PC-9 (cell line): ENCODE results near the gene RRAD. TPM values are rescaled to one million over a fixed set of nuclear protein-coding genes. Genes with fewer than 3 reads are reported as not detected.

Experiments used
- BruUV-seq: library from RNA; stranded (reverse); fragments of 400-500 nt; replicated peaks from 2 replicates; lab custom pipeline; 2021; lab: Mats Ljungman, UMichigan
- CTCF ChIA-PET: fragments of 300-600 bp; sonication (Branson Sonifier 250); formaldehyde crosslinking; loops from one replicate; lab custom pipeline; 2022; ENCODE audit warnings: antibody characterized with exemption; lab: Charles Lee
- POLR2A ChIA-PET: fragments of 300-600 bp; sonication (Branson Sonifier 250); formaldehyde crosslinking; loops from one replicate; lab custom pipeline; 2022; ENCODE audit warnings: antibody characterized with exemption; ENCODE audit not compliant: unreplicated experiment; lab: Charles Lee
- DNase-seq, 2 experiments: peaks; one replicate each; pipeline versions ENCODE4 v3.0.0 to v3.0.0-alpha.2; 2015 to 2022; ENCODE audit warnings: mixed read lengths in 1 of 2
- H2AFZ ChIP-seq: fragments of 200-600 bp; sonication (generic); 2 replicates; pipeline ENCODE4 v1.8.1; 2017; ENCODE audit warnings: antibody characterized with exemption
- H3F3A ChIP-seq: fragments of 200-600 bp; sonication (generic); 2 replicates; pipeline ENCODE4 v1.8.1; 2017; ENCODE audit warnings: antibody characterized with exemption, mild to moderate bottlenecking, low read depth; ENCODE audit not compliant: insufficient read depth
- H3K27ac ChIP-seq: fragments of 200-600 bp; sonication (generic); 2 replicates; pipeline ENCODE4 v1.6.1; 2016; ENCODE audit warnings: mixed run types
- H3K27me3 ChIP-seq: fragments of 200-600 bp; sonication (generic); 2 replicates; pipeline ENCODE4 v1.6.1; 2016; ENCODE audit warnings: low read depth, mixed run types; ENCODE audit not compliant: insufficient read depth
- H3K36me3 ChIP-seq: fragments of 200-600 bp; sonication (generic); 2 replicates; pipeline ENCODE4 v1.6.1; 2016; ENCODE audit warnings: low read depth, mixed run types
- H3K4me1 ChIP-seq: fragments of 200-600 bp; sonication (generic); replicated peaks from 2 replicates; pipeline ENCODE4 v1.6.1; 2016; ENCODE audit warnings: mixed run types; ENCODE audit not compliant: insufficient read depth
- H3K4me2 ChIP-seq: fragments of 200-600 bp; sonication (generic); 2 replicates; pipeline ENCODE4 v1.6.1; 2017; ENCODE audit warnings: mixed run types
- H3K4me3 ChIP-seq: fragments of 200-600 bp; sonication (generic); 2 replicates; pipeline ENCODE4 v1.6.1; 2016; ENCODE audit warnings: mixed run types
- H3K79me2 ChIP-seq: fragments of 200-600 bp; sonication (generic); 2 replicates; pipeline ENCODE4 v1.6.1; 2017; ENCODE audit warnings: low read depth, mixed run types
- H3K9me2 ChIP-seq: fragments of 200-600 bp; sonication (generic); 2 replicates; pipeline ENCODE4 v1.8.1; 2017; ENCODE audit warnings: mild to moderate bottlenecking; ENCODE audit not compliant: insufficient read depth
- H3K9me3 ChIP-seq: fragments of 200-600 bp; sonication (generic); 2 replicates; pipeline ENCODE4 v1.8.1; 2016; ENCODE audit warnings: low read depth; ENCODE audit not compliant: insufficient read depth
- H4K20me1 ChIP-seq: fragments of 200-600 bp; sonication (generic); 2 replicates; pipeline ENCODE4 v1.8.1; 2017; ENCODE audit not compliant: insufficient read depth
- EZH2 ChIP-seq: fragments of 200-600 bp; sonication (generic); IDR thresholded peaks from 2 replicates; pipeline ENCODE4 v1.8.0; 2017; ENCODE audit warnings: antibody characterized with exemption, low read depth
- intact Hi-C: fragments of 100-400 bp; cut with micrococcal nuclease; formaldehyde crosslinking; loops from one replicate; pipeline ENCODE4 v1.10.0; 2022; ENCODE audit not compliant: unreplicated experiment
- total RNA-seq: library from RNA; stranded (reverse); gene quantifications from 2 replicates; pipeline ENCODE4 v1.2.3, GENCODE V29; 2021
- TF ChIP-seq, protein P1 (sequence below): fragments of 200-600 bp; sonication (generic); conservative IDR thresholded peaks from 2 replicates; pipeline ENCODE4 v1.6.1; 2017; ENCODE audit warnings: mixed run types, antibody characterized with exemption, mild to moderate bottlenecking, moderate library complexity

The RRAD gene
- total RNA-seq, 1 experiment from 2014 or later, result 0.24 TPM

DNA sequence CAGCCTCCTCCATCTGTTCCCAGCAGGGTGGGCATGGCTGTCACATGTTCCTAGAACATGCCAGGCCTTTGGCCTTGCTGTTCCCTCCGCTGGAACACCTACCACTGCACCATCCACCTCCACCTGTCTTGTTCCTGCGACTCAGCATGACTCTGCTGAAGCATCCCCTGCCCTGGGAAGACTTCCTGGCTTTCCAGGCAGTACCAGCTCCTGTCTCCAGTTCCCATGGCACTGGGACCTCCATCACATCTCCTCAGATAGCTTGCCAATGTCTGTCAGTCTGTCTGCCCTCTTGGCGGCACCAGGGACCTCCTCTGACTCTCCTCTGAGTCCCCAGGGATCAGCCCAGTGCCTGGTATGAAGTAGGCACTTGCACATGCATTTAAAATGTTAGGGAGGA, 29.3 kb downstream of the RRAD start:
- no peaks in the 10 kb centered on the region for H4K20me1 ChIP-seq
- intact Hi-C loops, result loop anchor here (1.0 to 10.0 kb wide), 5 partner anchors 51 to 569 kb away; no protein-coding TSS in a partner anchor
- no peaks in the 10 kb centered on the region for H3K27me3 ChIP-seq
- no peak overlapping the region for H2AFZ ChIP-seq
- peaks cover 33% of the 10 kb centered on the region for H3K4me1 ChIP-seq
- H3K36me3 ChIP-seq, result no peaks in the 10 kb centered on the region
- no peaks in the 10 kb centered on the region for H3K9me3 ChIP-seq
- ChIA-PET POLR2A (no interaction called here), CTCF (interaction anchor here (0.6 to 1.7 kb wide), 3 partner anchors 14 to 32 kb away, joined by 3 to 9 read pairs (median 3); no protein-coding TSS in a partner anchor)
- no peak overlapping the region for H3K4me2 ChIP-seq
- peaks cover 24% of the 10 kb centered on the region; the same call in 1 of the 2 replicates for H3F3A ChIP-seq
- H3K27ac ChIP-seq, result no peak overlapping the region
- H3K79me2 ChIP-seq, result no peaks in the 10 kb centered on the region
- DNase-seq, result no peak
- no TSS peak for BruUV-seq
- H3K9me2 ChIP-seq, result no peaks in the 10 kb centered on the region
- no peak for TF ChIP-seq EZH2
- TF ChIP-seq, protein P1, sequence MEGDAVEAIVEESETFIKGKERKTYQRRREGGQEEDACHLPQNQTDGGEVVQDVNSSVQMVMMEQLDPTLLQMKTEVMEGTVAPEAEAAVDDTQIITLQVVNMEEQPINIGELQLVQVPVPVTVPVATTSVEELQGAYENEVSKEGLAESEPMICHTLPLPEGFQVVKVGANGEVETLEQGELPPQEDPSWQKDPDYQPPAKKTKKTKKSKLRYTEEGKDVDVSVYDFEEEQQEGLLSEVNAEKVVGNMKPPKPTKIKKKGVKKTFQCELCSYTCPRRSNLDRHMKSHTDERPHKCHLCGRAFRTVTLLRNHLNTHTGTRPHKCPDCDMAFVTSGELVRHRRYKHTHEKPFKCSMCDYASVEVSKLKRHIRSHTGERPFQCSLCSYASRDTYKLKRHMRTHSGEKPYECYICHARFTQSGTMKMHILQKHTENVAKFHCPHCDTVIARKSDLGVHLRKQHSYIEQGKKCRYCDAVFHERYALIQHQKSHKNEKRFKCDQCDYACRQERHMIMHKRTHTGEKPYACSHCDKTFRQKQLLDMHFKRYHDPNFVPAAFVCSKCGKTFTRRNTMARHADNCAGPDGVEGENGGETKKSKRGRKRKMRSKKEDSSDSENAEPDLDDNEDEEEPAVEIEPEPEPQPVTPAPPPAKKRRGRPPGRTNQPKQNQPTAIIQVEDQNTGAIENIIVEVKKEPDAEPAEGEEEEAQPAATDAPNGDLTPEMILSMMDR, result no peak
- H3K4me3 ChIP-seq, result no peak overlapping the region

DNA sequence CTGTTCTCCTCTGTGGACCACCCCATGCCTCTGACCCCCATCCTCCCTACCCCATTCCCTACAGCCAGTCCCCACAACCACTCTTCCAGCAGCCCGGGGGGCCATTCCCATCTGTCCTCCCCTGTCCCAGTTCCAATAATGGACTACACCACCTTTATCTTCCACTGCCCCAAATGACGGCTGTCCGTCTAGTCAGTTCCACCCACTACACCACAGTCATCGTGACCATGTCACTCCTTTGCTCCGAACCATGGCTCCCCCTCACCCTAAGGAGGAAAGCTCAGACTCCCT, 29.7 kb downstream of the RRAD start:
- H3K27me3 ChIP-seq, result no peaks in the 10 kb centered on the region
- H3K4me2 ChIP-seq, result no peak overlapping the region
- H3F3A ChIP-seq, result peaks cover 26% of the 10 kb centered on the region; the same call in 1 of the 2 replicates
- no peaks in the 10 kb centered on the region for H3K9me2 ChIP-seq
- H3K79me2 ChIP-seq, result no peaks in the 10 kb centered on the region
- no TSS peak for BruUV-seq
- ChIA-PET CTCF (interaction anchor here (0.6 to 1.7 kb wide), 3 partner anchors 14 to 33 kb away, joined by 3 to 9 read pairs (median 3); no protein-coding TSS in a partner anchor), POLR2A (no interaction called here)
- DNase-seq, result no peak
- no peaks in the 10 kb centered on the region for H3K9me3 ChIP-seq
- peaks cover 30% of the 10 kb centered on the region for H3K4me1 ChIP-seq
- TF ChIP-seq EZH2, result no peak
- TF ChIP-seq, protein P1, result no peak
- no peaks in the 10 kb centered on the region for H3K36me3 ChIP-seq
- H4K20me1 ChIP-seq, result no peaks in the 10 kb centered on the region
- H3K4me3 ChIP-seq, result no peak overlapping the region
- H2AFZ ChIP-seq, result no peak overlapping the region
- no peak overlapping the region for H3K27ac ChIP-seq
- intact Hi-C loops, result loop anchor here (1.0 to 10.0 kb wide), 5 partner anchors 52 to 569 kb away; no protein-coding TSS in a partner anchor

DNA sequence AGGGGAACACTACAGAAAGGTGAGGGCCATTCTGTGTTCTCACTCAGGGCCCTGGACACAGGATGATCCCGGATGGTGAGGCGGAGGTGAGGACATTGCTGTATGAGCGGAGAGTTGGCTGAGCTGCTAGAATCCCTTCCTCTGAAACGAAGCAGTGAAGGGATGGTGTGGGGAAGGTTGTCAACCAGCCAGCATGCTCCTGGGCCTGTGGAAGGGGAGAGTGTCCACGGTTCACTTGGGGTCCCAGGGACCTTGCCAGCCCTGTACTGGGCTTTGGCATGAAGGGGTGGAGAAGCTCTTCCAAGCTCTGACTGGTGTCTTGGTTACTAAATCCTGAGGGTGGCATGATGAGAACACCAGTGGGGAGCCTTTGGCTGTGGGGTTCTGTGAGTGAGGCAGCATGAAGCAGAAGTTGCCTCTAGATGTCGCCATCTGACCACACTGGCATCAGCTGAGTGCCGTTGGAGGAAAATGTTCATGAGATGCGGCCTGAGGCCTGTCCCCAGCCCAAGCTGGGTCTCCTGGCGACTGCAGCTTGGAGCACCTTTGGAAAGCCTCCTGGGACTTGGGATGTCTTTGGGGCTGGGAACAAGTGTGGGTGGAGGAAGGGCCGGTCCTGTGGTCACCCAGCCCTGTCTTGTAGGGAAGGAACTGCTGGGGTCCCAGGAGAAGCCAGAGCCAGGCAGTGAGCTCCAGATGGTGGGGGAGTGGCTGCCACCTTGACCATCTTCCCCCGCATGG, 30.2 kb downstream of the RRAD start:
- Histone ChIP-seq H3K4me2 (no peak overlapping the region), H2AFZ (no peak overlapping the region)

More for the DNA sequence above, 30.2 kb downstream of the RRAD start:
- peaks cover 24% of the 10 kb centered on the region for H3K4me1 ChIP-seq
- H3K9me2 ChIP-seq, result no peaks in the 10 kb centered on the region
- ChIA-PET CTCF (interaction anchor here (0.6 to 1.7 kb wide), 4 partner anchors 13 to 33 kb away, joined by 3 to 9 read pairs (median 3); no protein-coding TSS in a partner anchor), POLR2A (interaction anchor here (0.6 kb wide), 1 partner anchor 303 kb away, joined by 5 read pairs; no protein-coding TSS in a partner anchor)
- no peaks in the 10 kb centered on the region for H3K9me3 ChIP-seq
- no peaks in the 10 kb centered on the region for H4K20me1 ChIP-seq
- H3K27me3 ChIP-seq, result no peaks in the 10 kb centered on the region
- H3F3A ChIP-seq, result peaks cover 26% of the 10 kb centered on the region; the same call in 1 of the 2 replicates
- BruUV-seq, result no TSS peak
- peak in 1 of 2 experiments; percentile 66 for DNase-seq
- no peaks in the 10 kb centered on the region for H3K79me2 ChIP-seq
- intact Hi-C loops, result loop anchor here (1.0 to 10.0 kb wide), 5 partner anchors 52 to 570 kb away; no protein-coding TSS in a partner anchor
- H3K36me3 ChIP-seq, result no peaks in the 10 kb centered on the region
- H3K4me3 ChIP-seq, result no peak overlapping the region
- H3K27ac ChIP-seq, result no peak overlapping the region
- TF ChIP-seq, protein P1, result peak; percentile 87
- TF ChIP-seq EZH2, result no peak
